ENCODE data around the gene MORN1.

DNA sequence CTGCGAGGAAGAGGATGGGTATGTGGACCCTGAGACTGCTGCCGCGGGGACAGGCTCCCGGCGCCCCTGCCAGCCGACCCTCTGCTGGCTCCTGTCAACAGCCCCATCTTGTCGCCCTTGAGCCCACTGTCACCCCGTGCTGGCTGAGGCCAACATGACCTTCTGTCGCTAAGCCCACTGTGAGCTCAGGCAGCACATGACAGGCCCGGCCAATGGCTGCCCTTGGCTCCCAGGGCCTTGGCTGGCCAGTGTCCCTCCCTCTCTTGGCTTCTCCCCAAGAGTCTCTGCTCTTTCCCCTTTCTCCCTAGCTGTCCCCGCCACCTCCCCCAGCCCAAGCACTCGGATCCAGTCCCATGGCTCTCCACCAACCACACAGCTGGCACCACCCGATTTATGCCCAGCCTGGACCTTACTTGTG lies 17.5 kb upstream of the MORN1 start:
- no peak for TF ChIP-seq POLR2AphosphoS5 (IDR thresholded peaks at IDR 0.05; ENCODE audit: low read depth, low read length)
- TF ChIP-seq POLR2A (IDR thresholded peaks at IDR 0.05; ENCODE audit: low read depth, low read length), result no peak
- no peak for TF ChIP-seq TAF1 (IDR thresholded peaks at IDR 0.05; ENCODE audit: borderline replicate concordance, low read depth, low read length)

All from GM12892 (cell line).